Activated B cell treated with CpG ODN at 0.5 μM for 24 hours (primary cell): Measurements from ENCODE around the gene KAZALD1. TPM values are rescaled to one million over a fixed set of nuclear protein-coding genes. Genes with fewer than 3 reads are reported as not detected.

Experiments used
- ATAC-seq: fragments of 200-7000 bp; cut with Tn5 transposase; one replicate; pipeline ENCODE4 v1.10.0; 2021; ENCODE audit warnings: low read depth, mild to moderate bottlenecking, moderate library complexity
- CTCF ChIA-PET: fragments of 350-600 bp; sonication (Branson Sonifier 250); formaldehyde crosslinking; loops from one replicate; lab custom pipeline; 2021; ENCODE audit warnings: antibody characterized with exemption; lab: Charles Lee
- POLR2A ChIA-PET: fragments of 350-600 bp; sonication (Branson Sonifier 250); formaldehyde crosslinking; loops from one replicate; lab custom pipeline; 2021; ENCODE audit warnings: antibody characterized with exemption; lab: Charles Lee
- DNase-seq: peaks from one replicate; pipeline ENCODE4 v3.0.0; 2022
- H3K27ac Mint-ChIP-seq: one replicate; pipeline ENCODE4 v1.8.0; 2020; ENCODE audit warnings: mixed read lengths
- H3K27me3 Mint-ChIP-seq: one replicate; pipeline ENCODE4 v1.8.0; 2021; ENCODE audit warnings: mixed read lengths
- H3K36me3 Mint-ChIP-seq: one replicate; pipeline ENCODE4 v1.8.0; 2021; ENCODE audit warnings: low read depth, mixed read lengths
- H3K4me1 Mint-ChIP-seq: one replicate; pipeline ENCODE4 v1.8.0; 2021; ENCODE audit warnings: mixed read lengths
- H3K4me3 Mint-ChIP-seq: one replicate; pipeline ENCODE4 v1.8.0; 2020; ENCODE audit warnings: mild to moderate bottlenecking, mixed read lengths
- H3K9me3 Mint-ChIP-seq: one replicate; pipeline ENCODE4 v1.8.0; 2020; ENCODE audit warnings: mixed read lengths
- CTCF ChIP-seq: fragments of 200-600 bp; IDR thresholded peaks from one replicate; pipeline ENCODE4 v1.8.0; 2022; ENCODE audit warnings: antibody characterized with exemption, mild to moderate bottlenecking
- intact Hi-C: fragments of 100-400 bp; cut with micrococcal nuclease; formaldehyde crosslinking; loops from one replicate; pipeline ENCODE4 v1.15.1; 2024
- total RNA-seq: library from RNA; stranded (reverse); gene quantifications from 2 replicates; pipeline ENCODE4 v1.2.3, GENCODE V29; 2022

KAZALD1 gene
- total RNA-seq, 1 donor from 2014 or later: 0.58 TPM

- Mint-ChIP-seq H3K4me1 (peaks cover 41% of the 10 kb centered on the region), H3K27me3 (peaks cover 17% of the 10 kb centered on the region), H3K9me3 (no peaks in the 10 kb centered on the region), H3K36me3 (no peaks in the 10 kb centered on the region), H3K4me3 (peak overlapping the region; percentile 2), H3K27ac (peak overlapping the region; percentile 52)
- CTCF ChIA-PET: interaction anchor here (0.7 to 2.6 kb wide), 7 partner anchors 9 to 72 kb away, joined by 3 to 14 read pairs (median 6); no protein-coding TSS in a partner anchor
- TF ChIP-seq CTCF: no peak
- peak; percentile 65 for ATAC-seq
- intact Hi-C loops: no loop called here
- POLR2A ChIA-PET: interaction anchor here (0.7 to 1.5 kb wide), 7 partner anchors 10 to 1641 kb away, joined by 3 to 9 read pairs (median 7); partner anchors contain the start of gene GOT1
- DNase-seq: no peak
These were observed 9.6 kb downstream of the KAZALD1 start for GRCh38 chr10:101071267-101071884.

GRCh38 chr10:101071885-101072433 lies 10.2 kb downstream of the KAZALD1 start:
- H3K27ac Mint-ChIP-seq: no peak overlapping the region
- TF ChIP-seq CTCF: no peak
- no peak for DNase-seq
- ChIA-PET CTCF (interaction anchor here (0.7 to 2.6 kb wide), 7 partner anchors 8 to 72 kb away, joined by 3 to 14 read pairs (median 6); no protein-coding TSS in a partner anchor), POLR2A (interaction anchor here (0.7 to 1.5 kb wide), 7 partner anchors 10 to 1642 kb away, joined by 3 to 9 read pairs (median 7); partner anchors contain the start of gene GOT1)
- H3K4me3 Mint-ChIP-seq: no peak overlapping the region
- peaks cover 20% of the 10 kb centered on the region for H3K27me3 Mint-ChIP-seq
- intact Hi-C loops: no loop called here
- H3K36me3 Mint-ChIP-seq: no peaks in the 10 kb centered on the region
- no peaks in the 10 kb centered on the region for H3K9me3 Mint-ChIP-seq
- no peak for ATAC-seq
- H3K4me1 Mint-ChIP-seq: peaks cover 36% of the 10 kb centered on the region

GRCh38 chr10:101072923-101073322 lies 11.1 kb downstream of the KAZALD1 start:
- ChIA-PET CTCF (no interaction called here), POLR2A (no interaction called here)
- Mint-ChIP-seq H3K4me3 (no peak overlapping the region), H3K9me3 (no peaks in the 10 kb centered on the region), H3K27me3 (peaks cover 20% of the 10 kb centered on the region), H3K4me1 (peaks cover 29% of the 10 kb centered on the region), H3K36me3 (no peaks in the 10 kb centered on the region), H3K27ac (no peak overlapping the region)
- TF ChIP-seq CTCF: no peak
- DNase-seq: no peak
- intact Hi-C loops: no loop called here
- ATAC-seq: no peak

GRCh38 chr10:101073631-101074030 lies 11.8 kb downstream of the KAZALD1 start:
- POLR2A ChIA-PET: no interaction called here
- intact Hi-C loops: no loop called here
- Mint-ChIP-seq H3K4me1 (peaks cover 29% of the 10 kb centered on the region), H3K4me3 (no peak overlapping the region), H3K27ac (no peak overlapping the region), H3K9me3 (no peaks in the 10 kb centered on the region), H3K36me3 (no peaks in the 10 kb centered on the region), H3K27me3 (peaks cover 26% of the 10 kb centered on the region)
- no peak for ATAC-seq
- no peak for TF ChIP-seq CTCF
- DNase-seq: no peak
- CTCF ChIA-PET: interaction anchor here (1.9 kb wide), 1 partner anchor 23 kb away, joined by 5 read pairs; no protein-coding TSS in a partner anchor

GRCh38 chr10:101075775-101076174 lies 14.0 kb downstream of the KAZALD1 start:
- peaks cover 28% of the 10 kb centered on the region for H3K4me1 Mint-ChIP-seq
- H3K36me3 Mint-ChIP-seq: no peaks in the 10 kb centered on the region
- TF ChIP-seq CTCF: no peak
- ChIA-PET POLR2A (no interaction called here), CTCF (no interaction called here)
- no peak overlapping the region for H3K27ac Mint-ChIP-seq
- H3K27me3 Mint-ChIP-seq: peaks cover 36% of the 10 kb centered on the region
- no peak overlapping the region for H3K4me3 Mint-ChIP-seq
- intact Hi-C loops: no loop called here
- no peaks in the 10 kb centered on the region for H3K9me3 Mint-ChIP-seq
- DNase-seq: no peak
- ATAC-seq: no peak
